HUES48 (cell line): Measurements from ENCODE around the gene KCNJ9.

Experiments
- H3K27ac ChIP-seq: one replicate; pipeline ENCODE4 v1.7.0; 2013; ENCODE audit warnings: low read depth, low read length, inconsistent platforms
- H3K27me3 ChIP-seq: 2 replicates; pipeline ENCODE4 v1.6.1; 2013; ENCODE audit warnings: mild to moderate bottlenecking, low read length; ENCODE audit not compliant: control insufficient read depth, insufficient read depth
- H3K36me3 ChIP-seq: 2 replicates; pipeline ENCODE4 v1.6.1; 2013; ENCODE audit warnings: low read length; ENCODE audit not compliant: control insufficient read depth, insufficient read depth
- H3K4me1 ChIP-seq: 2 replicates; pipeline ENCODE4 v1.6.1; 2013; ENCODE audit warnings: mild to moderate bottlenecking, low read length; ENCODE audit not compliant: control insufficient read depth, insufficient read depth
- H3K4me3 ChIP-seq: 2 replicates; pipeline ENCODE4 v1.5.1; 2013; ENCODE audit warnings: mild to moderate bottlenecking, low read depth, low read length
- H3K9ac ChIP-seq: 2 replicates; pipeline ENCODE4 v1.6.1; 2013; ENCODE audit warnings: mild to moderate bottlenecking, low read depth, low read length, moderate library complexity
- H3K9me3 ChIP-seq: 2 replicates; pipeline ENCODE4 v1.6.1; 2013; ENCODE audit warnings: low read length; ENCODE audit not compliant: control insufficient read depth, insufficient read depth

KCNJ9 gene

DNA sequence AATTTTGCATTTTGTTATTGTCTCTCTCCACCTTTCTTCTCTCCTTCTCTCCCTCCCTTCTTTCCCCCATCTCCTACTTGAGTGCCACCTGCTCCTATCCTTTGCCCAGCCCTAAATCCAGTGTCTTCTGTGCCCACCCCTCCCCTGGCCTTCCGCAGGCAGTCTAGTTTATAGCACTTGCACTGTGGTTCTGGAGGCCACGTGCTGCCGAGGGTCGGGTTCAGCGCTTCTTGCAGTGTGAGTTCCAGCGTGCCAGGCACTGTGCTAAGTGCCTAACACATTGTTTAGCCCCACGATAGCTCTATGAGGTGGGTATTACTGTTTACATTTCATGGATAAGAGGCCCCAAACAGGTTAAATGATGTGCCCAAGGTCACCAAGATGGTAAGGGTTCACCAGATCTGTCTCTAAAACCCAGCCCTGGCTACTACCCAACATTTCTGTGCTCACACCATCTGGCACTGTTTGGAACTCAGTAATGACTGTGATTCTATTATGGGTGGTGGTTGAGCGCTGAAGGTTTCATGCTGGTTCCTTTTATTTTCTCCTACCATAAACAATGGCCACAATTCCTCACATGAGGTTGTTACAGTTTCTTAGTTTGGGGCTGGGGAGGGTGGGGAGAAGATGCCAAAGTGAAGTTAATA is 56.0 kb downstream of the KCNJ9 start:
- H3K36me3 ChIP-seq: peaks cover 47% of the 10 kb centered on the region
- H3K27ac ChIP-seq: no peak overlapping the region
- H3K9me3 ChIP-seq: no peaks in the 10 kb centered on the region
- no peaks in the 10 kb centered on the region for H3K4me1 ChIP-seq
- no peaks in the 10 kb centered on the region for H3K27me3 ChIP-seq
- no peak overlapping the region for H3K4me3 ChIP-seq
- no peak overlapping the region for H3K9ac ChIP-seq

DNA sequence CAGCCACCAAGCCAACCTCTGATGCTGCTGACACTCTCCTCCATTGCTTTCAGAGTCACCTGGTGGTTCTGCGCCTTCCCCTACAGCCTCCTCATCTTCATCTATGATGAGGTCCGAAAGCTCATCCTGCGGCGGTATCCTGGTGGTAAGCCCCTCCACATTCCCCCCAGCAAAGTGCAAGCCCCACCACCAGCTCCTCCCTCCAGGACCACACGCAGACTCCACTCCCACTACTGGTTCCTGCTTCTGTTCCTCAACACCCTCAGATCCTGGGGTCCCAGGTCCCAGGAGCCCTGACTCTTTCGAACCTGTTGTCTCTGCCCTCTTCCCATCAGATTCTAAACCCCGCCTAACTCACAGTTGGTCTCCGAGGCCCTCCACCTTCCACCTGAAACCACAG is 58.5 kb downstream of the KCNJ9 start:
- peaks cover 40% of the 10 kb centered on the region for H3K36me3 ChIP-seq
- H3K27ac ChIP-seq: no peak overlapping the region
- H3K9me3 ChIP-seq: no peaks in the 10 kb centered on the region
- H3K9ac ChIP-seq: no peak overlapping the region
- peaks cover 2% of the 10 kb centered on the region; the same call in 1 of the 2 replicates for H3K4me1 ChIP-seq
- H3K4me3 ChIP-seq: no peak overlapping the region
- no peaks in the 10 kb centered on the region for H3K27me3 ChIP-seq
